AG08396 (cell line): ENCODE results near the gene SMIM10.
"Not testable (repeated sequence)": the region's sequence is repeated elsewhere in the genome, so short reads cannot be mapped to it uniquely, and the experiment has no call there.

Experiments
- DNase-seq: peaks from one replicate; pipeline ENCODE4 v3.0.0; 2012; ENCODE audit warnings: low spot score, mixed read lengths

Gene SMIM10

GRCh38 chrX:134990801-134991481 lies at the start of gene SMIM10:
SMIM10 (plus strand) TSS chrX:134990991; CDS start chrX:134991096, 105 bp downstream.
- DNase-seq: peak; percentile 76

- not testable (repeated sequence) for DNase-seq
Observed at GRCh38 chrX:134946364-134946763, 44.4 kb upstream of the SMIM10 start.

- no peak for DNase-seq
Observed at GRCh38 chrX:134948333-134949241, 42.2 kb upstream of the SMIM10 start.

- DNase-seq: no peak
Observed at GRCh38 chrX:134949271-134949670, 41.5 kb upstream of the SMIM10 start.

GRCh38 chrX:134957836-134958235 lies 33.0 kb upstream of the SMIM10 start:
- no peak for DNase-seq

GRCh38 chrX:134960366-134960765 lies 30.4 kb upstream of the SMIM10 start:
- not testable (repeated sequence) for DNase-seq

GRCh38 chrX:134963041-134963440 lies 27.8 kb upstream of the SMIM10 start:
- no peak for DNase-seq

- no peak for DNase-seq
Observed at GRCh38 chrX:134969726-134970125, 21.1 kb upstream of the SMIM10 start.

- DNase-seq: no peak
Observed at GRCh38 chrX:134971926-134972325, 18.9 kb upstream of the SMIM10 start.

- no peak for DNase-seq
Observed at GRCh38 chrX:134975516-134975915, 15.3 kb upstream of the SMIM10 start.

- DNase-seq: no peak
Observed at GRCh38 chrX:134981910-134982309, 8.9 kb upstream of the SMIM10 start.

- no peak for DNase-seq
Observed at GRCh38 chrX:134982748-134983147, 8.0 kb upstream of the SMIM10 start.

GRCh38 chrX:134985479-134985878 lies 5.3 kb upstream of the SMIM10 start:
- no peak for DNase-seq

- no peak for DNase-seq
Observed at GRCh38 chrX:134990475-134990800, 353 bp upstream of the SMIM10 start.

GRCh38 chrX:134997646-134998045 lies 6.9 kb downstream of the SMIM10 start:
- DNase-seq: no peak

GRCh38 chrX:134998246-134998645 lies 7.5 kb downstream of the SMIM10 start:
- no peak for DNase-seq

- DNase-seq: peak; percentile 53
Observed at GRCh38 chrX:134999469-134999868, 8.7 kb downstream of the SMIM10 start.

- DNase-seq: no peak
Observed at GRCh38 chrX:135000516-135000915, 9.7 kb downstream of the SMIM10 start.

- DNase-seq: peak; percentile 89
Observed at GRCh38 chrX:135003876-135004623, 13.3 kb downstream of the SMIM10 start.

- no peak for DNase-seq
Observed at GRCh38 chrX:135006187-135006586, 15.4 kb downstream of the SMIM10 start.

GRCh38 chrX:135009057-135009610 lies 18.3 kb downstream of the SMIM10 start:
- DNase-seq: no peak

- no peak for DNase-seq
Observed at GRCh38 chrX:135009838-135010237, 19.0 kb downstream of the SMIM10 start.
